K562 treated with DMSO at 1 percent for 48 hours (cell line): Measurements from ENCODE around the gene PRSS35. TPM values are rescaled to one million over a fixed set of nuclear protein-coding genes. Genes with fewer than 3 reads are reported as not detected.

Experiments used
- total RNA-seq: library from RNA; unstranded; fragments of 300-600 nt; gene quantifications from 2 replicates; pipeline ENCODE4 v1.2.3, GENCODE V29; 2022; ENCODE audit warnings: low replicate concordance; ENCODE audit errors: extremely low read depth

PRSS35 gene, protein sequence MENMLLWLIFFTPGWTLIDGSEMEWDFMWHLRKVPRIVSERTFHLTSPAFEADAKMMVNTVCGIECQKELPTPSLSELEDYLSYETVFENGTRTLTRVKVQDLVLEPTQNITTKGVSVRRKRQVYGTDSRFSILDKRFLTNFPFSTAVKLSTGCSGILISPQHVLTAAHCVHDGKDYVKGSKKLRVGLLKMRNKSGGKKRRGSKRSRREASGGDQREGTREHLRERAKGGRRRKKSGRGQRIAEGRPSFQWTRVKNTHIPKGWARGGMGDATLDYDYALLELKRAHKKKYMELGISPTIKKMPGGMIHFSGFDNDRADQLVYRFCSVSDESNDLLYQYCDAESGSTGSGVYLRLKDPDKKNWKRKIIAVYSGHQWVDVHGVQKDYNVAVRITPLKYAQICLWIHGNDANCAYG
- total RNA-seq: not detected in 2 replicates

GRCh38 chr6:83511901-83512681 lies at the start of gene PRSS35:
TSS of gene PRSS35 (plus strand) at chr6:83512534. CDS start at chr6:83523442, 10,908 bp downstream.

Other genes starting within 250 kb of the PRSS35 start
- not detected in 2 replicates for gene ME1, start 81.5 kb upstream of the PRSS35 start, total RNA-seq
- gene SNAP91, start 196.6 kb downstream of the PRSS35 start, total RNA-seq: not detected in 2 replicates